ENCODE data around the gene DLK1. TPM values are rescaled to one million over a fixed set of nuclear protein-coding genes. Genes with fewer than 3 reads are reported as not detected.
A peak's percentile ranks its signal among the peaks of the same experiment; 100 is the strongest.

The DLK1 gene
- total and polyA plus RNA-seq, 2 of the 4 experiments (the other 2 are of a cell fraction), result under 0.01 to 0.07 TPM

DNA sequence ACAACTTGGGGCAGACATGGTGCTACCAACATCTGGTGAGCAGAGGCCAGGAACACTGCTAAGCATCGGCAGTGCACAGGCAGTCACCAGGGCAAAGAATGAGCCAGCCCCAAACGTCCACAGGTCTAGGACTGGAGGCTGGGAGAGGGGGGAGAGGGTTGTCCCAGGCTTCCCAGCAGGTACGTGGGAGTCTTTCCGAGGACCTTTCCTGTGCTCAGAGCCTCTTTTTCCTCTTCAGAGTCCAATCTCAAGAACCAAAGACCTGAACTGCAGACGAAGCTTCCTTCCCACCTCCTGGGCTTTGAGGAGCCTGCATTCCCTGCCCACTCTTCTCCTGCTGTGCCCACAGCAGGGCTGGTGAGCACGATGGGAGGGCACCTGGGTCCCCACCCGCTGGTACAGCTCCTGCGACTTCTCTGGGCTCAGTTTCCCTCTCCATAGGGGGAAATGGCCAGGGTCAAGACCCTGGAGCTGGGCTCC lies 48.7 kb downstream of the DLK1 start:
- no peak for DNase-seq
- dilution Hi-C loops (cut with HindIII; ENCODE audit: low sequenced_read_pairs, unreplicated experiment), result no loop called here

More for the DNA sequence above, 48.7 kb downstream of the DLK1 start:
- peaks cover 10% of the 10 kb centered on the region for H3K9me3 ChIP-seq (ENCODE audit: control insufficient read depth, insufficient read depth, low read length)
- H4K91ac ChIP-seq (ENCODE audit: insufficient read depth, low read depth, low read length), result no peak overlapping the region
- peak; percentile 19; the same call in 1 of the 2 replicates for ATAC-seq (ENCODE audit: low read depth)
- 79% methylated on average over 2 of the region's 8 CpGs; no CpG with 5 or more reads in 1 of the 2 experiments for WGBS, 2 experiments (ENCODE audit: extremely low coverage in 2 of 2, insufficient read length in 1 of 2)
- no TSS peak for BruUV-seq (replicated peaks)
- intact Hi-C loops (cut with micrococcal nuclease), result no loop called here
- no peak overlapping the region for H3K23ac ChIP-seq (ENCODE audit: low read depth, low read length)
- peak overlapping the region; percentile 59; the same call in 1 of the 2 replicates for H2AK5ac ChIP-seq (ENCODE audit: low read depth, low read length)
- peak overlapping the region; percentile 34; the same call in 1 of the 2 replicates for H3K4ac ChIP-seq (ENCODE audit: low read depth, low read length)
- H3K18ac ChIP-seq (ENCODE audit: low read depth, low read length), result peak overlapping the region; percentile 8; the same call in 1 of the 2 replicates
- no peaks in the 10 kb centered on the region for H3K79me1 ChIP-seq (ENCODE audit: low read depth in 1 of 2, low read length in 2 of 2)
- H3K56ac ChIP-seq (ENCODE audit: extremely low read depth, insufficient read depth, low read length), result no peak overlapping the region
- H3K36me3 ChIP-seq (ENCODE audit: control insufficient read depth, insufficient read depth, low read length), result no peaks in the 10 kb centered on the region
- no peak overlapping the region for H3K9ac ChIP-seq (ENCODE audit: low read depth, low read length)
- no peak overlapping the region for H3K14ac ChIP-seq (replicated peaks; ENCODE audit: low read depth, low read length)
- H3K9me1 ChIP-seq (ENCODE audit: insufficient read depth, low read length), result no peaks in the 10 kb centered on the region
- no peak overlapping the region for H2BK5ac ChIP-seq (ENCODE audit: low read depth, low read length, poor library complexity, severe bottlenecking)
- peak overlapping the region in 1 of 2 experiments; percentile 4; a peak in 2 of 4 replicates for H4K8ac ChIP-seq (ENCODE audit: low read depth in 2 of 2, low read length in 2 of 2)
- no peak overlapping the region for H3K4me3 ChIP-seq (ENCODE audit: insufficient read depth, low read depth, low read length)
- in situ Hi-C loops (cut with MboI; ENCODE audit: low sequenced_read_pairs), result no loop called here
- H4K5ac ChIP-seq (ENCODE audit: low read depth, low read length), result peak overlapping the region; percentile 4; the same call in 1 of the 2 replicates
- H2AK9ac ChIP-seq (replicated peaks; ENCODE audit: low read depth, low read length, poor library complexity), result no peak overlapping the region
- H3K4me2 ChIP-seq (ENCODE audit: low read depth, low read length), result no peak overlapping the region
- H4K20me1 ChIP-seq (ENCODE audit: insufficient read depth, low read length), result no peaks in the 10 kb centered on the region
- peaks cover 24% of the 10 kb centered on the region; the same call in 1 of the 2 replicates for H3K27me3 ChIP-seq (ENCODE audit: control insufficient read depth, insufficient read depth, low read length)
- H2BK120ac ChIP-seq (ENCODE audit: low read depth, low read length), result peak overlapping the region; percentile 63; the same call in 1 of the 2 replicates
- no peak overlapping the region for H2BK15ac ChIP-seq (ENCODE audit: low read depth, low read length)
- peak overlapping the region; percentile 1 for H2AFZ ChIP-seq (replicated peaks; ENCODE audit: low read length, poor library complexity)
- no peak overlapping the region; the same call in 1 of the 2 replicates for H2BK20ac ChIP-seq (ENCODE audit: low read depth, low read length)
- ChIA-PET POLR2A (ENCODE audit: unreplicated experiment) (no interaction called here), CTCF (interaction anchor here (0.6 kb wide), 1 partner anchor 920 kb away, joined by 3 read pairs; no protein-coding TSS in a partner anchor)
- no peak for TF ChIP-seq CEBPB (IDR thresholded peaks at IDR 0.05; ENCODE audit: low read depth, low read length)
- TF ChIP-seq, protein P1, sequence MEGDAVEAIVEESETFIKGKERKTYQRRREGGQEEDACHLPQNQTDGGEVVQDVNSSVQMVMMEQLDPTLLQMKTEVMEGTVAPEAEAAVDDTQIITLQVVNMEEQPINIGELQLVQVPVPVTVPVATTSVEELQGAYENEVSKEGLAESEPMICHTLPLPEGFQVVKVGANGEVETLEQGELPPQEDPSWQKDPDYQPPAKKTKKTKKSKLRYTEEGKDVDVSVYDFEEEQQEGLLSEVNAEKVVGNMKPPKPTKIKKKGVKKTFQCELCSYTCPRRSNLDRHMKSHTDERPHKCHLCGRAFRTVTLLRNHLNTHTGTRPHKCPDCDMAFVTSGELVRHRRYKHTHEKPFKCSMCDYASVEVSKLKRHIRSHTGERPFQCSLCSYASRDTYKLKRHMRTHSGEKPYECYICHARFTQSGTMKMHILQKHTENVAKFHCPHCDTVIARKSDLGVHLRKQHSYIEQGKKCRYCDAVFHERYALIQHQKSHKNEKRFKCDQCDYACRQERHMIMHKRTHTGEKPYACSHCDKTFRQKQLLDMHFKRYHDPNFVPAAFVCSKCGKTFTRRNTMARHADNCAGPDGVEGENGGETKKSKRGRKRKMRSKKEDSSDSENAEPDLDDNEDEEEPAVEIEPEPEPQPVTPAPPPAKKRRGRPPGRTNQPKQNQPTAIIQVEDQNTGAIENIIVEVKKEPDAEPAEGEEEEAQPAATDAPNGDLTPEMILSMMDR (conservative IDR thresholded peaks at IDR 0.05; ENCODE audit: low read depth, low read length), result no peak
- H3K4me1 ChIP-seq (ENCODE audit: control insufficient read depth, insufficient read depth, low read length), result peaks cover 9% of the 10 kb centered on the region; the same call in 1 of the 2 replicates
- H3K27ac ChIP-seq (ENCODE audit: insufficient read depth, low read length), result no peak overlapping the region
